GM18499 (cell line): ENCODE measurements around the gene NBEAL1.
"Not testable (repeated sequence)": the region's sequence is repeated elsewhere in the genome, so short reads cannot be mapped to it uniquely, and the experiment has no call there.

Source experiments
- ATAC-seq: cut with Tn5 transposase; IDR thresholded peaks from one replicate; pipeline ENCODE4 v1.9.1; 2021; ENCODE audit warnings: moderate number of reproducible peaks; ENCODE audit not compliant: insufficient read depth, unreplicated experiment

The NBEAL1 gene

GRCh38 chr2:203104273-203104672, 89.6 kb downstream of the NBEAL1 start:
- no peak for ATAC-seq

GRCh38 chr2:203105996-203106395, 91.3 kb downstream of the NBEAL1 start:
- no peak for ATAC-seq

GRCh38 chr2:203110496-203110895, 95.8 kb downstream of the NBEAL1 start:
- ATAC-seq: not testable (repeated sequence)

DNA sequence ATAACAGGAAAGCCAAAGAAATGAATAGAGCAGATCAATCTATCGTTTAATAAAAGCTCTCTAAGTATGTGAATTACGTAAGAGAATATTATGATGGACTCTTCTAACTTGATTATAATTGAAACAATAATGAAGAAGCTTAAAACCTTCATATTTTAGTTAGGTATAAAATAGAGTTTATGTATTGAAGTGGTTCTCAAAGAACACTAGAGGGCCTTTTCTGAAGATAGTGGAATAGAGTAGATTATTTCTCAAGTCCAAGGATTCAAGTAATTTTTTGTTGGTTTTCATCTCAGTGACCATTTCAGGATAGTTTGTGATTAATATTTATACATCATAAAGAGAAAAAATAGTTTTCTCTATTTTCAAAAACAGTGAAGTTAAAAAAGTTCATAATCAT, 97.7 kb downstream of the NBEAL1 start:
- ATAC-seq: no peak

- not testable (repeated sequence) for ATAC-seq
Measured at GRCh38 chr2:203115201-203115700, 100.6 kb downstream of the NBEAL1 start.

DNA sequence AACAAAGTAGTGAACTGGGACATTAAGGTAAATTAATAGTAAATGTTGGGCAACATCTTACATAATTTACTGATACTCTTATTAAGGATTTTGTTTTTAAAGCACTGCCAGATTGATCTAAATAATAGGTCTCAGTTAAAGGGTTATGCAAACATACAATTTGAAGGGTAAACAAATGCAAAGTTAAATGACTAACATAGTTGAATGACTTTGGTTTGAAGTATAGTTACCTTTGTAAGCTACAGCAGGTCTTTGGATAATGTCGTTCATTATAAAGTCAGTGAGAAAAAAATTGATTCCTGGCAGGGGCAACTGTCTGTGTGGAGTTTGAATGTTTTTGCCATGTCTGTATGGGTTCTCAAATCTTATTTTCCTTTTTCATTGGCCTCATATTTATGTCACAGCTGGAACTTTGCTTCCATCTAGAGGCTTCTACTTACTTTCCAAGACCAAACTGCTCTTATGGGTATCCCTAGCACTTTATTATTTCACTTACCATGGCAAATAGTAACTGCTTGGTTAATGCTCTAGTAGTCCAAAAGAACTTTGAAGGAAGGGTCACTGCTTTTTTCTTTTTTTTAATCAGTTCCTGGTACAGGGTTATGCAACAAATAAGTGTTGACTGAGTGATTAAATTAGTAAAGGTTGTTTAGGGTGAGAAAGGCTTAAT, 107.8 kb downstream of the NBEAL1 start:
- ATAC-seq: no peak

DNA sequence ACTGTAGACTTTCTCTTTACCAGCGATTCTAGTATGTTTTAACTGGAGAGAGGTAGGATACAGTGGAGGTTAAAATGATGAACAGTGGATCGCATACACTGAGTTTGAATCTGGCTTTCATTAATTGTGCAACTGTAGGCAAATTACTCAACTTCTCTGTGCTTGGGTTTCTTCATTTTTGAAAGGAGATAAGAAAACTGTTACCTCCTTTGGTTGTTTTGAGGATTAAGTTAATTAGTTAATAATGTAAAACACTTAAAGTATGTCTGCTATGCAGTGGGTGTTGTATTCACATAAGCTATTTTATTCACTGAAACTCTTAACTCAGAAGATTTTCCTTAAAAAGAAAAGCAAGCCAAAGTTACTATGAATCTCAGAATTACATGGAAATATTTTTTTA, 112.3 kb downstream of the NBEAL1 start:
- ATAC-seq: no peak

DNA sequence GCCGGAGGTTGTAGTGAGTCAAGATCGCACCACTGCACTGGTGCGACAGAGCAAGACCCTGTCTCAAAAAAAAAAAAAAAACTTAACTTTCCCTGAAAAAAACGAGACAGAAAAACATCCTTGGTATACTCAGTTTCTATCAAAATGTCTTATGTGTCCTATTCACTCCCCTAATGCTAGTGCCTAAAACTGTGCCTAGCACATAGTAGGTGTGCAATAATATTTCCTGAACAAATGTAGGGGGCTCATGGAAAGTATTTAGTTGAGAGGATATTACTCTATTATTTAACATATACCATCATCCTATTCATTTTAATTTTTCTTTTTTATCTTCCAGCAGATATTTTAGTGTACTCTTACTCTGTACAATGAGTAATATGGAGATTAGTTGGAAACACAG, 120.4 kb downstream of the NBEAL1 start:
- ATAC-seq: no peak

- no peak for ATAC-seq
Measured at GRCh38 chr2:203143391-203143790, 128.7 kb downstream of the NBEAL1 start.

DNA sequence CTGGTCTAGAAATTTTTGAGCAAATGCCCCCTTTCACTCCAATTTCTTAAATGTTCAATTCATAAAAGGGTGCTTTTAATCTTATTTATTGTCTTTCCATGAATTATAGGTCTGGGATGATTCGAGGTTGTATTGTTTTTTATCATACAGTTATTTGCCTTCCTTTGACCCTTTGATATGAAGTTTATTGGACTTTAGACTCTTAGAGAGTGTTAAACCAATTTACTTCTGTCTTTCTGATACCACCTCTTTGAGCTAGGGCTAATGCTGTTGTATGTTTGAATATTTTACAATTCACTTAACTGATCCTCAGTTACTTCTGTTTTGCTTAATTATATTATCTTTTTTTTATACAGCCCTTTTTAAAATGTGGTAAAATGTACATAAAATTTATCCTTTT, 134.5 kb downstream of the NBEAL1 start:
- ATAC-seq: no peak

GRCh38 chr2:203155406-203155805, 140.7 kb downstream of the NBEAL1 start:
- ATAC-seq: no peak

DNA sequence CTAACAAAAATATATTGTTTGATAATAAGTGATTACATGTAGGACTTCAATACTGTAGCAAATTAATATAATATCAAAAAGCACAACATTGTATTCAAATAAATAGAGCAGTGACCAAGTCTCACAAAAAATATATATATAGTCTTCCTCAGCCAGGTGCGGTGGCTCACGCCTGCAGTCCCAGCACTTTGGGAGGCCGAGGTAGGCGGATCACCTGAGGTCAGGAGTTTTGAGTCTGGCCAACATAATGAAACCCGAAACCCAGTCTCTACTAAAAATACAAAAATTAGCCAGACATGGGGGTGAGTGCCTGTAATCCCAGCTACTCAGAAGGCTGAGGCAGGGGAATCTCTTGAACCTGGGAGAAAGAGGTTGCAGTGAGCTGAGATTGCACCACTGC, 148.0 kb downstream of the NBEAL1 start:
- not testable (repeated sequence) for ATAC-seq

DNA sequence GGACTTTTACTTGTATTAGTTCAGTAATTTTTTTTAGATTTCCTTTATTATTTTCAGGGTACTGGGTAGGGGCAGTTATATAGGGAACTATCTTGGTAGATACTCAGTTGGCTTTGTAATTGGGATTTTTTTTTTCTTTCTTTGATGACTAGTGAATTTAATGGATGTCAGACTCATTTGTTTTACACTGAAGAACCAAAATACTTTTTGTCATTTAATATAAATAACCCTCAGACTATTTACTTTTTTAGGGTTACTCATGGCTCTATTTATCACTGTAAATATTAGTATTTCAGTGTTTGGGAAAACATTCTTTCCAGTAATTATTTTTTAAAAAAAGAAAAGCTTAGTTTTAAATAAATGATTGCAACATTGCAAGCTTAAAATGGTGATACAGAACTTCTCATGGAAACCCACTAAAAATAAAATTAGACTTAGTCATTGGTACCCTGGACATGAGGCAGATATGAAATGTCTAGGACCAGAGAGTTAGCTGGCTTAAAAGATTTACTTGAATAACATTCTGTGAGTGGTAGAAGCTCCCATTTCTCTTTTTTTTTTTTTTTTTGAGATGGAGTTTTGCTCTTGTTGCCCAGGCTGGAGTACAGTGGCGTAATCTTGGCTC, 149.7 kb downstream of the NBEAL1 start:
- no peak for ATAC-seq

GRCh38 chr2:203167751-203168150, 153.1 kb downstream of the NBEAL1 start:
- ATAC-seq: no peak

GRCh38 chr2:203170502-203170901, 155.8 kb downstream of the NBEAL1 start:
- no peak for ATAC-seq

DNA sequence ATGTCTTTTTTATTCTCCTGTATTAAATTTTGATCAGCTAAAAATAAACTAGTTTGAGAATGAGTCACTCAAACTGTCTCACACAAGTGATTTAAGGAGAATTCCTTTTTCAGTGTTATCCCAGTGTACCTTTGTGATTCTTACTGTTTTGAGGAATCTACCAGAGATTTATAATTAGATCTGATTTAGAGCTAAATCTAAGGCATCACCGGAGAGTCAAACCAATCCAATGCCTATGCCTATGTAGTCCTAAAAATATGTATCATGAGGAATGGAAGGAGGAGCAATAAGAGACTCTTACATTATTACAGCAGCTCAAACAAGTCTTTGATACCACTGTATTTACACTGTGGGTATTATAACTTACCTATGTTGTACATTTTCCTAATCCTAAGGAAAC, 160.7 kb downstream of the NBEAL1 start:
- ATAC-seq: no peak

- ATAC-seq: no peak
Measured at GRCh38 chr2:203177361-203177760, 162.7 kb downstream of the NBEAL1 start.

GRCh38 chr2:203185864-203186263, 171.2 kb downstream of the NBEAL1 start:
- no peak for ATAC-seq

DNA sequence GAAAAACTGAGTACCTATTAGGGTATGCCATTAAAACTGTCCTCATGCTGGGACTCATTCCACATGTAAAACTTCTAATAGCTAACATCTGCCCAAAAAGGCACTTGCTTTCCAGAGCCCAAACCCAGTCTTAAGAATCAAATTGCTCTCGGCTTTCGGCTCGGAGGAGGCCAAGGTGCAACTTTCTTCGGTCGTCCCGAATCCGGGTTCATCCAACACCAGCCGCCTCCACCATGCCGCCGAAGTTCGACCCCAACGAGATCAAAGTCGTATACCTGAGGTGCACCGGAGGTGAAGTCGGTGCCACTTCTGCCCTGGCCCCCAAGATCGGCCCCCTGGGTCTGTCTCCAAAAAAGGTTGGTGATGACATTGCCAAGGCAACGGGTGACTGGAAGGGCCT, 175.9 kb downstream of the NBEAL1 start:
- not testable (repeated sequence) for ATAC-seq

DNA sequence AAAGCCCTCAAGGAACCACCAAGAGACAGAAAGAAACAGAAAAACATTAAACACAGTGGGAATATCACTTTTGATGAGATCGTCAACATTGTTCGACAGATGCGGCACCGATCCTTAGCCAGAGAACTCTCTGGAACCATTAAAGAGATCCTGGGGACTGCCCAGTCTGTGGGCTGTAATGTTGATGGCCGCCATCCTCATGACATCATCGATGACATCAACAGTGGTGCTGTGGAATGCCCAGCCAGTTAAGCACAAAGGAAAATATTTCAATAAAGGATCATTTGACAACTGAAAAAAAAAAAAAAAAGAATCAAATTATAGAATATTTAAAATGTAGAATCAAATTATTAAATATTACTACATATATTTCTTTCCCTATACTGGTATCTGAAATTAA, 176.4 kb downstream of the NBEAL1 start:
- not testable (repeated sequence) for ATAC-seq

DNA sequence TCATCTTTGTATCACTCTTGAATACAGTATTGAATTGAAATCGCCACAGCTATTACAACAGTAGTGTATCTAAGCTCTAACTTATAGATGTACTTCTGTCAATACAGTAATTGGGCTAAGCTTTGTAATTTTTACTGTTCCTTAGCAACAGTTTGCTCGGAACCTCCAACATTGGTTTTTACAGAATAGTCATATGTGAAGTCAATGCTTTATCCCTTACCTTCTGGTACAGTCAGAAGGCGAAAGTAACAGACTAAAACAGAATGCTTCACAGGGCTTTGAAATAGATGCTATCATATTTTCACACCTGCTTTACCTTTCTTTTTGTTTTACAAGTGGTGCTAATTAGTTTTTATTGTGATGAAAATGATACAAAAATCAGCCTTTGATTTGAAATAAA, 177.3 kb downstream of the NBEAL1 start:
- no peak for ATAC-seq
